Measurements from ENCODE around the gene AFF2.

- TF ChIP-seq CTCF (IDR thresholded peaks at IDR 0.05) (no peak), POLR2A (IDR thresholded peaks at IDR 0.05) (no peak)
These were observed 263.5 kb downstream of the AFF2 start for GRCh38 chrX:148763896-148764295.

Data from upper lobe of left lung (tissue), 4 donors.